Fibroblast of mammary gland (primary cell): ENCODE results near the gene DUSP11.
"Not testable (repeated sequence)": the region's sequence is repeated elsewhere in the genome, so short reads cannot be mapped to it uniquely, and the experiment has no call there.

Experiments
- DNase-seq: peaks from one replicate; pipeline ENCODE4 v3.0.0-alpha.2; 2010; ENCODE audit warnings: low read depth
- H3K4me3 ChIP-seq: 2 replicates; pipeline ENCODE4 v1.5.1; 2011; ENCODE audit warnings: low read depth, mild to moderate bottlenecking, low read length, moderate library complexity; ENCODE audit not compliant: control insufficient read depth
- TF ChIP-seq, protein P1 (sequence below): conservative IDR thresholded peaks from 2 replicates; pipeline ENCODE4 v1.5.1; 2011; ENCODE audit warnings: low read depth, low read length, inconsistent platforms; ENCODE audit not compliant: control insufficient read depth, insufficient read depth

Gene DUSP11

DNA sequence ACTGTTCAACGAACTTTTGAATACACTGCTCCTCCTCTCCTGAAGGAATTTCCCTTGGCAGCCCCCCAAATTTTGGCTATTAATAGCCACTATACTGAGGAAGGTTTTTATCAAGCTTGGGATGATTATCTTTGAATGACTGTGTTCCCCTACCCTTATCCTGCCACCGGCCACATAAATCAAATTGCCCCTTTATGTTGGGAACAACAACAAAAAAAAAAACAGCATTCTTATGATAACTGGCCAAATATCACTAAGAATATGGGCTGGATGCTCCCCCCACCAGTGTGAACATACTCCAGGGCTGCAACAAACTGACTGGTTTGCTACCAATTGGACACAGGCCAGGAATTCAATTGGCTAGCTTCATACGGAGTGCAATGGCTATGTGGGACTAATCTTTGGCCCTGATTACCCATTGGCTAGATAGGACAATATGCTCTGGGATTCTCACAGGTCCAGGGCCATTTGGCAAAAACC is 20.6 kb downstream of the DUSP11 start:
- TF ChIP-seq, protein P1, sequence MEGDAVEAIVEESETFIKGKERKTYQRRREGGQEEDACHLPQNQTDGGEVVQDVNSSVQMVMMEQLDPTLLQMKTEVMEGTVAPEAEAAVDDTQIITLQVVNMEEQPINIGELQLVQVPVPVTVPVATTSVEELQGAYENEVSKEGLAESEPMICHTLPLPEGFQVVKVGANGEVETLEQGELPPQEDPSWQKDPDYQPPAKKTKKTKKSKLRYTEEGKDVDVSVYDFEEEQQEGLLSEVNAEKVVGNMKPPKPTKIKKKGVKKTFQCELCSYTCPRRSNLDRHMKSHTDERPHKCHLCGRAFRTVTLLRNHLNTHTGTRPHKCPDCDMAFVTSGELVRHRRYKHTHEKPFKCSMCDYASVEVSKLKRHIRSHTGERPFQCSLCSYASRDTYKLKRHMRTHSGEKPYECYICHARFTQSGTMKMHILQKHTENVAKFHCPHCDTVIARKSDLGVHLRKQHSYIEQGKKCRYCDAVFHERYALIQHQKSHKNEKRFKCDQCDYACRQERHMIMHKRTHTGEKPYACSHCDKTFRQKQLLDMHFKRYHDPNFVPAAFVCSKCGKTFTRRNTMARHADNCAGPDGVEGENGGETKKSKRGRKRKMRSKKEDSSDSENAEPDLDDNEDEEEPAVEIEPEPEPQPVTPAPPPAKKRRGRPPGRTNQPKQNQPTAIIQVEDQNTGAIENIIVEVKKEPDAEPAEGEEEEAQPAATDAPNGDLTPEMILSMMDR, result no peak
- DNase-seq, result peak; percentile 50
- no peak overlapping the region for H3K4me3 ChIP-seq

DNA sequence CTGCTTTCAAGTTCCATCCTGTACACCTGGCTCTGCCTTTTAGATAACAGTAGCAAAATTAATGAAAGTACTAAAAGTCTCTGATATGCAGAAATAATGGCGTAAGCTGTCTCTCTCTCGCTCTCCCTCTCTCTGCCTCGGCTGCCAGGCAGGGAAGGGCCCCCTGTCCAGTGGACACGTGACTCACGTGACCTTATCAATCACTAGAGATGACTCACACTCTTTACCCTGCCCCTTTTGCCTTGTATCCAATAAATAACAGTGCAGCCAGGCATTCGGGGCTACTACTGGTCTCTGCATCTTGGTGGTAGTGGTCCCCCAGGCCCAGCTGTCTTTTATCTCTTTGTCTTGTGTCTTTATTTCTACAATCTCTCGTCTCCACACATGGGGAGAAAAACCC is 25.6 kb downstream of the DUSP11 start:
- not testable (repeated sequence) for H3K4me3 ChIP-seq, DNase-seq

DNA sequence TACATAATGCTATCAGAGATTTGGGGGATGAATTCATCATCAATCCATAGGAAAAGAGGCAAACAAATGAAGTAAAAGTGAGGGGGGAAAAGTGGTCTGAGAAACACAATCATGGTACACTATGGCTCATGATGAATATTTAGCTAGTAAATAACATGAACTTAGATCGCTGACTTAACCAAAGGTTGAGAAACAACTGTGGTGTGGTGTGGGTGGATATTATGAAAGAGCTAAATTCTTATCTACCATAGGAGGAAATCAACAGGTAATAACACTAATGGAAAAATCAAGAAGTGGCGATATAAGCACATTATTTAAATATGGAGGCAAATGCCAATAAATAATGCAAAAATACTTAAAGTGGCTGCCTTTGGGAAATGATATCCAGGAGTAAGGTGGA is 30.6 kb downstream of the DUSP11 start:
- DNase-seq, result peak; percentile 9
- H3K4me3 ChIP-seq, result no peak overlapping the region
- TF ChIP-seq, protein P1, result no peak

DNA sequence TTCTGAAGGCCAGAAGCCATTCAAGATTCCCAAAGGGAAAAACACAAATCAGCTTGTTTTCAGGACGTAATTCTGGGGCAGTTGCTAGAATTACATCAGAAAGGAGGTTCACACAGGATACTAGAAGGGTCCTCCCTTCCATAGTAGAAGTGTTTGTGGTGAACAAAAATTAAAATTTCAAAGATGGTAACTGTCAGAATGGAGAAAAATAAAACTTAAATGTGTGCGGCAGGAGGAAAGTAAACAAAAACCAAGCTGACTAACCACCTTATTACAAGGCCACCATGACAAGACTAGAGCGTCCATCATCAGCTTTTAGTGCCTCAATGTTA is 33.1 kb downstream of the DUSP11 start:
- no peak overlapping the region for H3K4me3 ChIP-seq
- TF ChIP-seq, protein P1, result no peak
- no peak for DNase-seq

DNA sequence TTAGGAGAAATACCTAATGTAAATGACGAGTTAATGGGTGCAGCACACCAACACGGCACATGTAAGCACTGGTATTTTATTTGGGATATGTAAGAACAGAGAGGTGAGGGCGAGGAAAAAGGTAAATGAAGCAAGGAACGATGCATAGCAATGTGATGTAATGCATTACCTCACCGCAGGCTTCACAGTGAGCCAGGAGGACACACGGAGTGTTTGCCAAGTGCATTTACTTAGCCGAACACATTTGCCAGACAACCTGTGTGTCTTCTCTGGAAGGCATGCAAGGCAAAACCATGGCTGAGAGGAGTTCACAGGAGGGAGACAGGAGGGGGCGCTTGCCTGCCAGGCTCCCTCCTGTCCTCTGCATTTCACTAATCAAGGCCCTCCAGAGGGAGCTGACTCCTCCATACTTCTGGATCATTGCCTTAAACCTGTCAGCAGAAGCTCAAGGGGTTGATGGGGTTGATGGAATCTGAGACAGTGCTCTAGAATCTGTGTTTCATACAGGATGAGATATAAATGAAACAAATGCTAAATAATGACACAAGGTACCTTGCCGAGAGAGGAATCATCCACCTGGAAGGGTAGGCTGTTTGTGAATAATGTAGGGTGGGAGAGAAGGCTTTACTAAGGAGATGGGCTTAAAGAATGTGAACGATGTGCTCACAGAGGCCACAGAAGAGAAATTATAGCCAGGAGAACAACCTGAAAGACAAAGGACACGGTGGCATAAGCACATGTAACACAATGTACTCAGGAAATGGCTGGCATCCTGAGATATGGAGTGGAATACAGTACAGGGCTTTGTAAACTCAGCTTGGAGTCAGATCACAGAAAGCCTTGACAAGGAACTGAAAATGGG is 33.7 kb downstream of the DUSP11 start:
- TF ChIP-seq, protein P1, result no peak
- no peak overlapping the region for H3K4me3 ChIP-seq
- no peak for DNase-seq

DNA sequence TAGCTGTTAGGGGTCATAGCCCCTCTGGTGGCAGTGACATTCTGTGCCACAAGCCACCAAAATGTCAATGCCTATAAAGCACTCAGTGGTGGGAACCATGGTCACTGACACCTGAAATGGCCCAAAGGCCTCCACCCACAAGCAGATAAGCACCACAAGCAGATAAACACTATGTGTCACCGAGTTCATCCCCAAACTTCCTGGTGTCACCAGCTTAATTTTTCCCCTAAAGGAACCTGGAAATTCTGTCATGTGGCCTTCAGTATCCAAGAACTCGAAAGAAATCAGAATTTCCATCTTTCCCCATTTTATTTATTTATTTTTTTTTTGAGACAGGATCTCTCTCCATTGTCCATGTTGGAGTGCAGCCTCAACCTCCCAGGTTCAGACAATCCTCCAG is 39.1 kb downstream of the DUSP11 start:
- no peak overlapping the region for H3K4me3 ChIP-seq
- TF ChIP-seq, protein P1, result no peak
- no peak for DNase-seq

DNA sequence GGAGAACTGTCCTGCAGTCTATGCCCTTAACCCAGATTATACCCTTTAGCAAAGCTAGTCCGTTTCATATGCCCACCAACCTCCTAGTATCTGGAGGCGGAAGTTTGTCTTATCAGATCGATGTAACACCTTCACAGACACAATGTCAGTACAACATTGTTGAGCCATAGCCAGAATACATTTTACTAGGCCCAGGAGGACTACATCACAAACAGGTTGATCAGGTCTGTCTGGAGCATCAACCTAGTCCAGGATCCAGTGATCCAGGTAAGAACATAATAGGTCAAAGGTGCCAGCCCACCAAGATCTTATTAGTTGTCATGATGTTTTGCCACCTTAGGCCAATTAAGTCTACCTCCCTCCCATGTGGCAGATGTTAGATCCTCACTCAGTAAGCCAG is 40.8 kb downstream of the DUSP11 start:
- TF ChIP-seq, protein P1, result no peak
- no peak for DNase-seq
- H3K4me3 ChIP-seq, result no peak overlapping the region
